ENCODE results near the gene PITPNM3.

The PITPNM3 gene

DNA sequence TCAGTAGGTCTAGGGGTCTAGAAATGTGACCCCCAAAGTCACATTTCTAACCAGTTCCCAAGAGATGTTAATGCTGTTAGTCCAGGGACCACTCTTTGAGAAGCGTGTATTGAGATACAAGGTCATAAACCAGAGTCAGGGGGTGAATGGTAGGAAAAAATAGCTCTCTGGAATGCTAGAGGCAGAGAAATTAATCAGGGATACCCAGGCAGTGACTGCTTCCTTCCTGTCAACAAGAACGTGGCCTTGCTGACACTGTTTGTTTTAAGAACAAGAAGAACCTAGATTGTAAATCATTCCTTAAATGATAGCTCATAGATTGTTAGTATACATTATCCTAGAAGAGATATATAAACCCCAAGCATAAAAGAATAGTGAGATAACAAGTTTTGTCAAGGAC is 43.8 kb downstream of the PITPNM3 start:
- TF ChIP-seq CTCF (IDR thresholded peaks at IDR 0.05; ENCODE audit: low read depth, low read length, missing control alignments) = no peak
- in situ Hi-C loops (cut with HindIII; ENCODE audit: low sequenced_read_pairs) = no loop called here
- no peak overlapping the region for H3K4me3 ChIP-seq (ENCODE audit: low read depth, low read length)
- DNase-seq (ENCODE audit: low read depth) = no peak

GRCh38 chr17:6510321-6510977 is 45.9 kb downstream of the PITPNM3 start:
- TF ChIP-seq CTCF (IDR thresholded peaks at IDR 0.05; ENCODE audit: low read depth, low read length, missing control alignments) = no peak
- no peak overlapping the region for H3K4me3 ChIP-seq (ENCODE audit: low read depth, low read length)
- in situ Hi-C loops (cut with HindIII; ENCODE audit: low sequenced_read_pairs) = no loop called here
- no peak for DNase-seq (ENCODE audit: low read depth)

DNA sequence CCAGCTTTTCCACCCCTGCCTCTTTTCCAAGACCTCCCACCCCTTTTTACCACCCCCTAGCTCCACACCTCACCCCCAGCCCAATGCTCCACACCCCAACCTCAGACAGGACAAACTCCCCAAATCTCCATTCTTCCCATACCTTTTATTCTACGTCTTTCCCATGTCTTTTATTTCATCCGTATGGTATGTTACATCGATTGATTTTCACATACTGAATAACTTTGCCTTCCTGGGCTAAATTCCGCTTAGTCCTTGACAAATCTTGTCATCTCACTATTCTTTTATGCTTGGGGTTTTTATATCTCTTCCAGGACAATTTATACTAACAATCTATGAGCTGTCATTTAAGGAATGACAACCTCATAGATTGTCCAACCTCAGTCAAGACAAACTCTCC is 46.4 kb downstream of the PITPNM3 start:
- DNase-seq (ENCODE audit: low read depth) = no peak
- H3K4me3 ChIP-seq (ENCODE audit: low read depth, low read length) = no peak overlapping the region
- in situ Hi-C loops (cut with HindIII; ENCODE audit: low sequenced_read_pairs) = no loop called here
- TF ChIP-seq CTCF (IDR thresholded peaks at IDR 0.05; ENCODE audit: low read depth, low read length, missing control alignments) = no peak

- no peak for TF ChIP-seq CTCF (IDR thresholded peaks at IDR 0.05; ENCODE audit: low read depth, low read length, missing control alignments)
- in situ Hi-C loops (cut with HindIII; ENCODE audit: low sequenced_read_pairs) = no loop called here
- H3K4me3 ChIP-seq (ENCODE audit: low read depth, low read length) = no peak overlapping the region
- DNase-seq (ENCODE audit: low read depth) = no peak
These were observed 47.2 kb downstream of the PITPNM3 start for GRCh38 chr17:6509031-6509771.

DNA sequence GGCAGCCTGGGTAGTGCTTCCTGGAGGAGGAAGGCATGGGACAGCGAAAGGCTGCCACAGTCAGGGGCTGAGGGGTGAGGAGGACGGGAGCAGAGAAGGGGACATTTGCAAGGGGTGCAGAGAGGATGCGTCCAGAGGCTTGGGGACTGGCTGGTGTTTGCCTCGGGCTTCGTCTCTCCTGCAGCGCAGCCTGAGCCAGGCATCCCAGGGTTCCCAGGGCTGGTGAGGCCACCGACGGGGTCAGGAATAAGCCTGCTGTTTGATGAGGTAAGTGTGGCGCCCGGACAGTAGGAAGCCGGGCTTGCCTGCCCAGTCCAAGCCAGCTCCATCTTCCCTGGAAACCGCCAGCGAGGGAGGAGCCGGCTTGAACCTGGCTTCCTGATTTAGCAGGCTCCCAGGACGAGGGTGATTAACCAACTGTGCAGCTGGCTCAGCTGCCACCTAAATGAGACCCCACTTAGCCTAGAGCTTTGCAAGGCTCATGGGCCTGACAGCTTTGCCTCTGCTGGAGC is 47.8 kb downstream of the PITPNM3 start:
- no peak for DNase-seq (ENCODE audit: low read depth)
- no peak for TF ChIP-seq CTCF (IDR thresholded peaks at IDR 0.05; ENCODE audit: low read depth, low read length, missing control alignments)
- no peak overlapping the region for H3K4me3 ChIP-seq (ENCODE audit: low read depth, low read length)
- in situ Hi-C loops (cut with HindIII; ENCODE audit: low sequenced_read_pairs) = no loop called here

GRCh38 chr17:6508016-6508415 is 48.3 kb downstream of the PITPNM3 start:
- no peak overlapping the region for H3K4me3 ChIP-seq (ENCODE audit: low read depth, low read length)
- in situ Hi-C loops (cut with HindIII; ENCODE audit: low sequenced_read_pairs) = no loop called here
- TF ChIP-seq CTCF (IDR thresholded peaks at IDR 0.05; ENCODE audit: low read depth, low read length, missing control alignments) = no peak
- no peak for DNase-seq (ENCODE audit: low read depth)
